Osteocyte (in vitro differentiated cells): Measurements from ENCODE around the gene CTXND1. TPM values are rescaled to one million over a fixed set of nuclear protein-coding genes. Genes with fewer than 3 reads are reported as not detected.
"Not testable (repeated sequence)": the region's sequence is repeated elsewhere in the genome, so short reads cannot be mapped to it uniquely, and the experiment has no call there.

Experiments
- DNase-seq: peaks from one replicate; pipeline ENCODE4 v3.0.0; 2021; ENCODE audit warnings: mixed read lengths; ENCODE audit not compliant: unreplicated experiment; ENCODE audit errors: extremely low spot score
- H3K27ac Mint-ChIP-seq: one replicate; pipeline ENCODE4 v1.8.0; 2021; ENCODE audit warnings: mild to moderate bottlenecking, mixed read lengths; ENCODE audit not compliant: unreplicated experiment
- H3K27me3 Mint-ChIP-seq: one replicate; pipeline ENCODE4 v1.8.0; 2021; ENCODE audit warnings: mixed read lengths; ENCODE audit not compliant: unreplicated experiment
- H3K36me3 Mint-ChIP-seq: one replicate; pipeline ENCODE4 v1.8.0; 2021; ENCODE audit warnings: mixed read lengths; ENCODE audit not compliant: unreplicated experiment
- H3K4me1 Mint-ChIP-seq: one replicate; pipeline ENCODE4 v1.8.0; 2021; ENCODE audit warnings: mixed read lengths; ENCODE audit not compliant: unreplicated experiment
- H3K4me3 Mint-ChIP-seq: one replicate; pipeline ENCODE4 v1.8.0; 2021; ENCODE audit warnings: mild to moderate bottlenecking, moderate library complexity, mixed read lengths; ENCODE audit not compliant: unreplicated experiment
- H3K9me3 Mint-ChIP-seq: one replicate; pipeline ENCODE4 v1.8.0; 2021; ENCODE audit warnings: mixed read lengths; ENCODE audit not compliant: unreplicated experiment
- CTCF ChIP-seq: fragments of 200-600 bp; sonication (generic); IDR thresholded peaks from 2 replicates; pipeline ENCODE4 v1.5.0; 2021; ENCODE audit warnings: antibody characterized with exemption, mild to moderate bottlenecking, moderate library complexity
- long read RNA-seq: library from polyadenylated mRNA; unstranded; transcript quantifications from one replicate; pipeline ENCODE4 v2.0.0, GENCODE V29; 2021
- total RNA-seq: library from RNA; stranded (reverse); gene quantifications from 2 replicates; pipeline ENCODE4 v1.2.1, GENCODE V29; 2021

The CTXND1 gene
- total RNA-seq, result 0.18 and 0.24 TPM in 2 replicates
- long read RNA-seq, partial matches to known transcripts, result 0 of 1 reads
- long read RNA-seq, other reads (novel, unspliced or antisense), result 1 of 1 reads

GRCh38 chr15:80252121-80252518, at the start of gene CTXND1:
Gene CTXND1 (minus strand): TSS chr15:80252213. CDS start chr15:80201949, 50,264 bp downstream.
- H3K4me3 Mint-ChIP-seq, result peak within 1 kb of the TSS; percentile 64
- no peaks in the 10 kb centered on the region for H3K9me3 Mint-ChIP-seq
- peaks cover 88% of the 10 kb centered on the region for H3K27me3 Mint-ChIP-seq
- no peak for TF ChIP-seq CTCF
- DNase-seq, result no peak
- H3K4me1 Mint-ChIP-seq, result peaks cover 8% of the 10 kb centered on the region
- no peak within 1 kb of the TSS for H3K27ac Mint-ChIP-seq
- no peaks in the 10 kb centered on the region for H3K36me3 Mint-ChIP-seq

GRCh38 chr15:80301472-80301871, 49.5 kb upstream of the CTXND1 start:
- Mint-ChIP-seq H3K27me3 (peaks cover 34% of the 10 kb centered on the region), H3K27ac (no peak overlapping the region), H3K36me3 (no peaks in the 10 kb centered on the region), H3K4me1 (no peaks in the 10 kb centered on the region), H3K9me3 (peaks cover 5% of the 10 kb centered on the region), H3K4me3 (no peak overlapping the region)
- DNase-seq, result no peak
- no peak for TF ChIP-seq CTCF

GRCh38 chr15:80295777-80296176, 43.8 kb upstream of the CTXND1 start:
- not testable (repeated sequence) for H3K4me1 Mint-ChIP-seq, DNase-seq, H3K4me3 Mint-ChIP-seq, H3K36me3 Mint-ChIP-seq, H3K27ac Mint-ChIP-seq, H3K9me3 Mint-ChIP-seq
- H3K27me3 Mint-ChIP-seq, result peaks cover 40% of the 10 kb centered on the region

- Mint-ChIP-seq H3K4me1 (no peaks in the 10 kb centered on the region), H3K4me3 (no peak overlapping the region), H3K36me3 (no peaks in the 10 kb centered on the region), H3K9me3 (no peaks in the 10 kb centered on the region), H3K27ac (no peak overlapping the region), H3K27me3 (peaks cover 47% of the 10 kb centered on the region)
- no peak for TF ChIP-seq CTCF
- no peak for DNase-seq
Observed at GRCh38 chr15:80292079-80292478, 40.1 kb upstream of the CTXND1 start.

- not testable (repeated sequence) for H3K9me3 Mint-ChIP-seq, H3K4me1 Mint-ChIP-seq, H3K36me3 Mint-ChIP-seq, DNase-seq, H3K4me3 Mint-ChIP-seq, H3K27ac Mint-ChIP-seq
- H3K27me3 Mint-ChIP-seq, result peaks cover 50% of the 10 kb centered on the region
Observed at GRCh38 chr15:80290891-80291290, 38.9 kb upstream of the CTXND1 start.

GRCh38 chr15:80289528-80290495, 37.8 kb upstream of the CTXND1 start:
- DNase-seq, result no peak
- no peak overlapping the region for H3K27ac Mint-ChIP-seq
- peaks cover 50% of the 10 kb centered on the region for H3K27me3 Mint-ChIP-seq
- H3K9me3 Mint-ChIP-seq, result no peaks in the 10 kb centered on the region
- no peaks in the 10 kb centered on the region for H3K36me3 Mint-ChIP-seq
- H3K4me1 Mint-ChIP-seq, result no peaks in the 10 kb centered on the region
- no peak for TF ChIP-seq CTCF
- H3K4me3 Mint-ChIP-seq, result no peak overlapping the region
